GM21423 (cell line): Measurements from ENCODE around the gene ADAT3.
"Not testable (repeated sequence)": the region's sequence is repeated elsewhere in the genome, so short reads cannot be mapped to it uniquely, and the experiment has no call there.

Source experiments
- ATAC-seq: cut with Tn5 transposase; IDR thresholded peaks from one replicate; pipeline ENCODE4 v1.9.1; 2021; ENCODE audit warnings: mild to moderate bottlenecking, moderate library complexity; ENCODE audit not compliant: unreplicated experiment

Gene ADAT3

DNA sequence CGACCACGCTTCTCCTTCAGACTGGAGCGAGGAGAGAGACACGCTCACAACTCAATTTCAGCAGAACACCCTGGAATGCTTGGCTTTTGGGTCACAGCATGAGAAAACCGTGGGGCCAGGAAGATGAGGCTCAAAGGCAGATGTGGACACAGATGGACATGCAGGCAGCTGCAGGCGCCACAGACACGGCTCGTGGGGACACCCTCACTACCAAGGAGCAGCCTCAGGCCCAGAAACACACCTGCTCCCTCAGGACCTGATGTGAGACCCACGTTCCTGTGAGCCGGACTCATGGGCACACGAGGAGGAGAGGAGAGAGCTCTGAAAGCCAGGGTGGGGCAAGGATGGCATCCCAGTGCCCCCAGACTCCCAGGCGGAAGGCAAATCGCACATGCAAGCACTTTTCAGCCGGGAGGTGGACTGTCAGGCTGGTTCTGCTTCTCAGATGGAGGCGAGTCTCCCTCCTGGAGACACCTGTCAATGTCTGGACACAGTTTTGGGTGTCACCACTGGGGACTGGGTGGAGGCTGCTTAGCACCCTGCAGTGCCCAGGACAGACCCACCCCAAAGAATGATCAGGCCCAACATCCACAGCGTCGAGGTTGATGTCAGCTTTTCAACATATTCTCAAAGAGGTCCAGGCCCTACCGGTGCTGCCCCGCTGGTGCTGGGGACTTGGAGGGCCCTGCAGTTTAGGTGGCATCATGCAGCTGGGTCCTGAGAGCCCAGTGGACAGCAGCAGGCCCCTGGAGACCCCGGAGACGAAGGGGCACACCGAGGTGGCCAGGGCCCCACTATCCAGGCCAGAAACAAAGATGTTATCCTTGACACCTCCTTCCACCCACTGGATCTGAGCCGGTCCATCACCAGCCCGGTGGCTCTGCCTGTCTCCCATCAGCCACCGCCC lies 22.2 kb upstream of the ADAT3 start:
- no peak for ATAC-seq

DNA sequence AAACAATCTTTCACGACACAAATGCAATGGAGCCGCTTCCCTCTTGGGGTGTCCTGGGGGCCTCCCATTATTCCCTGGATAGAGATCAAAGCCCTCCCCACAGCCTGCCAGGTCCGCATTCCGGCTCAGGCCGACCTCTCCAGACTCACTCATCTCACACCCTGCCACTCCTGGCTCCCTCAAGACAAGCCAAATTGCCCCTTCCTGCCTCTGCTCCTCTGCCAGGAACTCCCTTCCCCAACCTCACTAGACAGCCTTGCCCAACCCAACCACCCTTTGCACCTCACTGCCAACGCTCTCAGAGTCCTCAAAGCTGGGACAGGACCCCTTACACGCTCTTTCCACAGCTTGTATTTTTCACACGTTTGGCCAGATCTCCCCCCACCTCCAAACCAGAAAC lies 21.4 kb upstream of the ADAT3 start:
- ATAC-seq: no peak

DNA sequence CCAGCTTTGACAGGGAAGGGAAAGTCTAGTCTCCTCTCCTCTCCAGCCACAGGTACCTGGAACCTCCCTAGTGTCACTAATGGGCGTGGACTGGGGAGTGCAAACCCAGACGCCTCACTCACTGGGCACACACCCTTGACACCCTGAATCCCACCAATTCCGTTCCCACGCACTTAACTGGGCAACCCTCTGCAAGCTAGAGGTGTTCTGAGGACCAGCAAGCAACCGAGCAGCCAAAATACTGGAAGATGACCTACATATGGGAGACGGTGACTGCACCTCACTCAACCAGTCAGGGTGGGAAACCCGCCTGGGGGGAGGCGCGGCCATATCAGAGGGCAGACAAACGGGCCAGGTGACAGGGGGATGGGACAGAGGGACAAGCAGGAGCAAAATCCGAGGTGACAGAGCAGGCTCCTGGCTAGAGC lies 20.9 kb upstream of the ADAT3 start:
- no peak for ATAC-seq

DNA sequence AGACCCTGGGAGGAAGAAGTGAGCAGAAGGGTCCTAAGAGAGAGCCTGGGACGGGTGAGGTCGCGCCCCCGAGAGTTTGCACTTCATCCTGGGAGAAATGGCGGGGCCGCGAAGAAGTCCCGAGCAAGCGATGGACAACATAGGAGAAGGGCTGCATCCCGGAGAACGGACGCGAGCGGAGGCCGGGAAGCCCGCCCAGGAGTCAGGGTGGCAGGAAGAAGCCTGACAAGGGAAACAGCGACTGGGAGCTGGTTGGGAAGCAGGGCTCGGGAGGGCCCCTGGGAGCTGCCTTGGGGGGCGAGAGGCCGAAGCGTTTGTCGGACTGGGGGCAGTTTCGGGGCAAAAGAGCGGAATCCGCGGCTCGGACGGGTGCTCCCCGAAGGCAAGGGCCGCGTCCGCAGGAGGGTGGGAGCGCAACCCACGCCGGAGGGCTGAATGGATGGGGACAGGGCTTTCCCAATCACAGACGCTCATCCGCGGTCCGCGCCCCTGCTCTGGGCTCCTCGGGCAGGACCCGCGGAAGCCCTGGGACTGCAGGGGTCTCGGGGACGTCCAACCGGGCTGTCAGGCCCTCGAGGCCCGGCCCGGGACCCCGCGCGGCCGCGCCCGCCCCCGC lies 20.4 kb upstream of the ADAT3 start:
- ATAC-seq: peak; percentile 10

DNA sequence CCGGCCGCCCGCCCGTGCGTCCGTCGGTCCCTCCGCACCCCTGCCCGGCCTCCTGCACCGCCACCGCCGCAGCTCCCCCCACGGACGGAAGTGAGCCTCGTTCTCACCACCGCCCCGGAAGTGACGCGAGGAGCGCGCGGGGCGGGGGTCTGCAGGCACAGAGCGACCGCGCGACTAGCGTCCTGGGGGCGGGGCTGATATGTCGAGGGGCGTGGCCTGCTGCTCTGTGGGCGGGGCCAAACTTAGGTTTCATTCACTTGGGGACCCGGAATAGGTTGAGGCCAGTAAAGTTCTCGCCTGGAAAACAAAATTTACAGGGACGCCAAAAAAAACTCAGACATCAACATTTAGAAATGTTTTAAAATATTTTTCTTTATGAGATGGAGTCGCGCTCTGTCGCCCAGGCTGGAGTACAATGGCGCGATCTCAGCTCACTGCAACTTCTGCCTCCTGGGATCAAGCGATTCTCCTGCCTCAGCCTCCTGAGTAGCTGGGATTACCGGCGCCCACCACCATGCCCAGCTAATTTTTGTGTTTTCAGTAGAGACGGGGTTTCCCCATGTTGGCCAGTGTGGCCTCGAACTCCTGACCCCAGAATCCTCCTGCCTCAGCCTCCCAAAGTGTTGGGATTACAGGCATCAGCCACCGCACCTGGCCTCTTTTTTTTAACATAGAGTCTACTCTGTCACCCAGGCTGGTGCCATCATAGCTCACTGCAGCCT lies 19.6 kb upstream of the ADAT3 start, which contains the start of gene ABHD17A:
ABHD17A (minus strand) TSS at position 99 of the 722 bp plus-strand sequence. CDS start 3,930 bp downstream, outside the sequence.
- peak; percentile 75 for ATAC-seq

DNA sequence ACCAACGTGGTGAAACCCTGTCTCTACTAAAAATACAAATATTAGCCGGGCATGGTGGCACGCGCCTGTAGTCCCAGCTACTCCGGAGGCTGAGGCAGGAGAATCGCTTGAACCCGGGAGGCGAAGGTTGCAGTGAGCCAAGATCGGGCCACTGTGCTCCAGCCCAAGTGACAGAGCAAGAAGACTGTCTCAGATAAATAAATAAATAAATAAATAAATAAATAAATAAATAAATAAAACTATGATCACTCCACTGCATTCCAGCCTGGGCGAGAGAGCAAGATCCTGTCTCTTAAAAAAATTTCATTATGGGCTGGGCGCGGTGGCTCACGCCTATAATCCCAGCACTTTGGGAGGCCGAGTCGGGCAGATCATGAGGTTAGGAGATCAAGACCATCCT lies 18.8 kb upstream of the ADAT3 start:
- not testable (repeated sequence) for ATAC-seq

DNA sequence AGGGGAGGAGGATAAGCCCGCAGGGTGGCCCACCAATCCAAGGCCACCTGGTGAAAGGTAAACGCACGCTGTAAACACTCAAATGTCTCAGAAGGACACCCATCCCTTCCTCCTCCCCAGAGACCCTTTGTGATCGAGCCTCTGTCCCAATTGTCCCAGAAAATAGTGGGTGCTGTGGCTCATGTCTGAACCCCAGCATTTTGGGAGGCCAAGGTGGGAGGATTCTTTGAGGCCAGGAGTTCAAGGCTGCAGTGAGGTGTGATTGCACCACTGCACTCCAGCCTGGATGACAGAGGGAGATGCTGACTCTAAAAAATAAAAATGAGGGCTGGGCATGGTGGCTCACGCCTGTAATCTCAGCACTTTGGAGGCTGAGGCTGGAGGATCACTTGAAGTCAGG lies 16.8 kb upstream of the ADAT3 start:
- no peak for ATAC-seq

DNA sequence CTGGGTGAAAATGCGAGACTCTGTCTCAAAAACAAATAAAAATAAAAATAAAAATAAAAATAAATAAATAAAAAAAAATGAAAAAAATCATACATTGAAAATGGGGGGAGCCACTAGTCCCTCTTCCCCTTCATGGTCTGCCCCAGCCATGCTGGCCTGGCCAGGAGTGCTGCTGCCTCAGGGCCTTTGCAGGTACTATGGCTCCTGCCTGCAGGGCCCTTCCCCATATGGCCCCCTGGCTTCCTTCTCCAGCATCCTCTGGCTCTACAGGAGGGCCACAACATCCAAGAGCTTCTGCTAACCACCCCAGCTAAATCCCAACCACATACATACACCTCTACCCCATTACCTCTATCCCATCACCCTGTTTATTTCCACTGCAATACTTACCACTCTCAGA lies 15.3 kb upstream of the ADAT3 start:
- ATAC-seq: no peak

DNA sequence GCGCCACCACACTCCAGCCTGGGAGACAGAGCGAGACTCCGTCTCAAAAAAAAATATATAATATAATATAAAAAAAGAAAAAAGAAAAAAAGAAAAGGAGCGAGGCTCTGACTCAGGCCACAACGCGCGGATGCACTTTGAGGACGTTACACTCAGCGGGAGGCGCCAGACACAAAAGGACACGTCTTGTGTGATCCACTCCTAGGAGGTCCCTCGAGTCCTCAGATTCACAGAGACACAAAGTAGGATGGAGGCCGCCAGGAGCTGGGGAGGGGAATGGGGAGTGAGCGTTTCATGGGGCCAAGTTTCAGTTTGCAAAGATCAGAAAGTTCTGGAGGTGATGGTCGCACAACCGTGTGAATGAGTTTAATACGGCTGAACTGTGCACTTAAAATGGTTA lies 11.4 kb upstream of the ADAT3 start:
- no peak for ATAC-seq

DNA sequence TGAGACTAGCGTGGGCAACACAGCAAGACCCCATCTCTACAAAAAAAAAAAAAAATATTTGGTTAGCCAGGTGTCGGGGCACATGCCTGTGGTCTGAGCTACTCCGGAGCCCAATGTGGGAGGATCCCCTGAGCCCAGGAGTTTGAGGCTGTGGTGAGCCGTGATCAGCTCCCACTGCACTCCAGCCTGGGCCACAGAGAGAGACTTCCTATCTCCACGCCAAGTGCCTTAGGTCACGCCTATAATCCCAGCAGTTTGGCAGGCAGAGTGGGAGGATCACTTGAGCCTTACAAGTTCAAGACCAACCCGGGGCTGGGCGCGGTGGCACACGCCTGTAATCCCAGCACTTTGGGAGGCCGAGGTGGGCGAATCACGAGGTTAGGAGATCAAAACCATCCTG lies 8.7 kb upstream of the ADAT3 start:
- no peak for ATAC-seq

DNA sequence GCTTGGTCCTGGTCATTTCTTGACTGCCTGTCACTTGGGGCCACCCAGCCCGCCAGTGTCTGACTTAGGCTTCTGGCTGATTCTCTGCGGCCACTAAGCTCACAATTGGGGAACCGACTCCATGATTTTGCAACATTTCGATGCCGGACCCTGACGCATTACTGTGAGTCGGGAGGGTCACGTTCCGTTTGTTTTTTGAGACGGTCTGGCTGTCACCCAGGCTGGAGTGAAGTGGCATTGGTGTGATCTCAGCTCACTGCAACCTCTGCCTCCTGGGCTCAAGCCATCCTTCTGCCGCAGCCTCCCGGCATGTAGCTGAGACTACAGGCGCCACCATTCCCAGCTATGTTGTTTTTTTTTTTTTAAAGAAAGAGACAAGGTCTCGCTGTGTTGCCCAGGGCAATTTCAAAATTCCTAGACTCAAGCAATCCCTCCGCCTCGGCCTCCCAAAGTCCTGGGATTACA lies 3.2 kb upstream of the ADAT3 start:
- ATAC-seq: no peak

DNA sequence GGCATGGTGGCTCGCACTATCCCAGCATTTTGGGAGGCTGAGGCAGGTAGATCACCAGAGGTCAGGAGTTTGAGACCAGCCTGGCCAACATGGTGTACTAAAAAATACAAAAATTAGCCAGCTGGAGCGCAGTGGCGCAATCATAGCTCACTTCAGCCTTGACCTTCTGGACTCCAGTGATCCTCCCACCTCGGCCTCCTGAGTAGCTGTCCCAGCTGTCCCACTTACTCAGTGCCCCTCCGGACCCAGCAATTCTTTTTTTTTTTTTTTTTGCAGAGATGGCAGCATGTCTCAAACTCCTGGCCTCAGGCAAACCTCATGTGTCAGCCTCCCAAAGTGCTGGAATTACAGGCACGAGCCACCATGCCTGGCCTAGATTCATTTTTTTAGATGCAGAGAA lies 2.3 kb upstream of the ADAT3 start:
- ATAC-seq: no peak

DNA sequence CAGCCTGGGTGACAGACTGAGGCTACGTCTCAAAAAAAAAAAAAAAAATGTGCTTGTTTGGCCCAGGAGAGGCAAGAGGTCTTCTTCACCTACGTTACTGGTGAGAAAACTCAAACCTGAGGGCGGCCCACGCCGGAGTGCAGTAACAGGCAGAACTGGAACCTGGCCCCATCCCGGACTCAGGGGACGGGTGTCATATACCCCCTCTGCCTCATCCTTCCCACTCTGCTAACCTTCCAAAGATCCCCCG lies 414 bp upstream of the ADAT3 start:
- no peak for ATAC-seq

DNA sequence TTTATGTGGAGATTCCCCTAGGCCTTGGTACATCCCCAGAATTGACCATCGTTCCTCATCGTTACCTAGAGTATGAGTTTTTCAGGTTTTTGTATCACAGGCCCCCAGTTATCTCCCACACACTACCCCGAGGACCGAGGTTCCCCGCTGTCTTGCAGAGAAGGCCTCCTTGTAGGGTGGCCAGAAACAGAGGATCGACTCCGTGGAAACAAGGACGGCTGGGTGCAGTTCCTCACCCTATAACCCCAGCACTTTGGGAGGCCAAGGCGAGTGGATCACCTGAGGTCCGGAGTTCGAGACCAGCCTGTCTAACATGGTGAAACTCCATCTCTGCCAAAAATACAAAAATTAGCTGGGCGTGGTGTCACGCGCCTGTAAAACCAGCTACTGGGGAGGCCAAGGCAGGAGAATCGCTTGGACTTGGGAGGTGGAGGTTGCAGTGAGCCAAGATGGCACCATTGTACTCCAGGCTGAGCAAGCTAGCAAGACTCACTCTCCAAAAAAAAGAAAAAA lies 720 bp downstream of the ADAT3 start:
- no peak for ATAC-seq

DNA sequence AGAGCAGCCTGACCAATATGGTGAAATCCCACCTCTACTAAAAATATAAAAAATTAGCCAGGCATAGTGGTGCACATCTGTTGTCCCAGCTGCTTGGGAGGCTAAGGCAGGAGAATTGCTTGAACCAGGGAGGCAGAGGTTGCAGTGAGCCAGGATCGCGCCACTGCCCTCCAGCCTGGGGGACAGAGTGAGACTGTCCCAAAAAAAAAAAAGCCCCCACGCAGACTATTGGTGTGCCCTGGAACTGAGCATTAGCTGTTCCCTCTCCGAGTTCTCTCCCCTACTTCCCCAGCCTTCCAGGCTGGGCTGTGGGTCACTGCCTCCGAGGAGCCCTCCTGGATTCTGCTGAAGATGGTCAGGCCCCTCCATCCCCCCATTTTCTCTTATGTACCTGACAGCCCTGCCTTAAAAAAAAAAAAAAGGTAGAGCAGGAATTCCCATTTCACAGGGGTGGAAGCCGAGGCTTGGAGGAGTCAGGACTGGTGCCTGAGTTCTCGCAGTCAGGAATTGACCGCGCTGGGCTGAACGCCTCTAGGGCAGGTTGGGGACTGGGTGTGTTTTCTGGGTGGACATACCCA lies 1.9 kb downstream of the ADAT3 start:
- no peak for ATAC-seq

DNA sequence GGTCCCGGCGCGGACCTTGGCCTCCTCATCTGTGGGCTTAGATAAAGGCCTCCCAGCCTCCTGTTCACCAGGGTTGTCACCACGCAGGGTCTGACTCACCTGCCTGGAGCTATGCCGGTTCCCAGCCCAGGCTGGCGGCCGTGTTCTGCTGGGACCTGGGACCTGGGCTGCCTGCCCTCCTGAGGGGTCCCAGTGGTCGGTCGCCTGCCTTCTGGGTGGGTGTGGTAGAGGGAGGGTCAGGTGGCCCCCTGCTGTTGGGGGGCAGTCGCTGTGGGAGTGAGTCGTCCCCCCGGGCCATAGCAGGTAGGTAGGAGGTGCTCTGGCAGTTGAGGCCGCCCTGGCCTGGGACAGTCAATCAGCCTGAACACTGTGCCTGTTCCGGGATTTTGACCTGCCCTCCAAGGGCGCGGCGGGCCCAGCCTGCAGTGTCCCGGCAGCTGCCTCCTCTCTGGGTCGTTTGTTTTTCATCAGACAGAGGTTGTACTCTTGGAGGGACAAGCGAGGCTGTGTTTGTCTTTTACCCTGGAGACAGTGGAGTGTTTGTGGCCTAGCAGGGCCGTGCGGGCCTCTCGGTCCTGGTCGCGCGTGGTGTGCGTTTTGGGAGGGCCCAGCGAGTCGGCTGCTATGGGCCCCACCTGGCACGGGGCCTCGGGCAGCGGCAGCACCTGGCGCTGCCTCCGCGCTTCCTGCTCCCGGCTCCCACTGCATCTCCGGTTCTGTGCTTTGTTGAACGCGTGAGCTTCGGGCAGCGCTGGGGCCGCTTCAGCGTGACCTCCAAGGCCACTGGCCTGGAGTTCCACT lies 2.6 kb downstream of the ADAT3 start:
- no peak for ATAC-seq

DNA sequence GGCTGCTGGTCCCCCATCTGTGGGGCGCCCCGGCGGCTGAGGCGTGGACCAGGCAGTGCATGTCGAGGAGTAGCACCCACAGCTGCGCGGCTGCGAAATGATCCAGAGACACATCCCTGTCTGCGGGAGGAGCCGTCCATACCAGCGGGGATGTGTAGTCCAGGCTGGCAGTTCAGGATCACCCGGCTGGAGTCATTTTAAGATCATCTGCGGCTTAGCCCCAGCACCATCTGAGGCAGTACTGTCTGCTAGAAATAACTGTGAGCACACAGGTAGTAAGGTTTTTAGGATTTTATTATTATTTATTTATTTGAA lies 3.1 kb downstream of the ADAT3 start:
- no peak for ATAC-seq

DNA sequence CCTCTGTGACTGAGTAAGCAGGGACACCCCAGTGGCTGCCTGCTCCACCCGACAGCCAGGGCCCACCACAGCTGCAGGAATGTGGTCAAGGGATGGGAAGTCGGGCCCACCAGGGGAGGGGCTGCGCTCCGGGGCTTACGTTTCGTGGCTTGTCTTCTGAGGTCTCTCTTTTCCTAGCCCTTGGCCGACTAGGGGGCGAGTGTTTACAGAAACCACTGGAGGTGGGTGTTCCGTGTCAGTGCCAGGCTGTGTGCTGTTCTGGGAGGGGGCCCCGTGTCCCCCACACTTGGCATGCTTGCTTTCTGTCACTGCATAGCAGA lies 4.5 kb downstream of the ADAT3 start:
- ATAC-seq: no peak

DNA sequence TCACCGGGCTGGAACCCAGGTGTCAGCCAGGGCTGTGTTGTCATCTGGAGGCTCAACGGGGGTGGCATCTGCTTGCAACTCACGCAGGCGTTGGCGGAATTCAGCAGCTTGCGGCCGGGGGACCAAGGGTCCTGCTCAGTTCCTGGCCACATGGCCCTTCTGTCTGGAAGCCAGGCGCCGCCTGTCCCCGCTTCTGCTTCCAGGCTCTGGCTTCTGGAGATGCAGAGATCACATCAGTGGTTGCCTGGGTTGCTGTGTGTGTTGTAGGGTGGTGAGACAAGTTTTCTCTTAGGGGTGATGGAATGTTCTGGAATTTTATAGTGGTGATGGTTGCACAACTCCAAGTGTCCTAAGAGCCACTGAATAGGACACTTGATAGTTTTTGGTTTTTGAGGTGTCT lies 5.0 kb downstream of the ADAT3 start:
- ATAC-seq: no peak

DNA sequence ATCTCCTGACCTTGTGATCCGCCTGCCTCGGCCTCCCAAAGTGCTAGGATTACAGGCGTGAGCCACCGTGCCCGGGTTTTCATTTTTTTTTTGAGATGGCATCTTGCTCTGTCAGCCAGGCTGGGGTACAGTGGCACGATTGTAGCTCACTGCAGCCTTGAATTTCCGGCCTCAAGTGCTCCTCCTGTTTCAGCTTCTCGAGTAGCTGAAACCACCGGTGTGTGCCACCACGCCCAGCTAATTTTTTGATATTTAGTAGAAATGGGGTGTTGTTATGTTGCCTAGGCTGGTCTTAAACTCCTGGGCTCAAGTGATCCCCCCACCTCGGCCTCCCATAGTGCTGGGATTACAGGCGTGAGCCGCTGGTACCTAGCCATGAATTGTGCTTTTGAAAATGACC lies 5.9 kb downstream of the ADAT3 start:
- no peak for ATAC-seq

DNA sequence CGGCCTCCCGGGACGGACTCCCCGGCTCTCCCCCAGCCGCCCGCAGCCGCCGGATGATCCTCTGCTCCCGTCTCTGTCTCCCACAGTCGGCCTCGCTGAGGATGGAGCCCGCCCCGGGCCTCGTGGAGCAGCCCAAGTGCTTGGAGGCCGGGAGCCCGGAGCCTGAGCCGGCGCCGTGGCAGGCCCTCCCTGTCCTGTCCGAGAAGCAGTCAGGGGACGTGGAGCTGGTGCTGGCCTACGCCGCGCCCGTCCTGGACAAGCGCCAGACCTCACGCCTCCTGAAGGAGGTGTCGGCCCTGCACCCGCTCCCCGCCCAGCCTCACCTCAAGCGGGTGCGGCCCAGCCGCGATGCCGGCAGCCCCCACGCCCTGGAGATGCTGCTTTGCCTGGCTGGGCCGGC lies 6.8 kb downstream of the ADAT3 start:
- no peak for ATAC-seq
